HepG2 (cell line): ENCODE results near the gene NEAT1. TPM values are rescaled to one million over a fixed set of nuclear protein-coding genes. Genes with fewer than 3 reads are reported as not detected.

Experiments used
- ATF3 ChIP-seq: sonication (generic); formaldehyde crosslinking; IDR thresholded peaks from 2 replicates; pipeline ENCODE4 v1.4.0; 2020; ENCODE audit warnings: missing genetic modification reagents
- CCAR2 ChIP-seq: fragments of 200-400 bp; formaldehyde crosslinking; optimal IDR thresholded peaks from 2 replicates; pipeline ENCODE3; 2018; ENCODE audit warnings: low read depth, mild to moderate bottlenecking, low read length, moderate library complexity
- CEBPZ ChIP-seq: IDR thresholded peaks from 2 replicates; pipeline ENCODE4 v1.6.1; 2012; ENCODE audit warnings: low read length, improper control_type of control experiment
- DDIT3 ChIP-seq: sonication (generic); formaldehyde crosslinking; IDR thresholded peaks from 2 replicates; pipeline ENCODE4 v1.4.0; 2020; ENCODE audit warnings: mild to moderate bottlenecking, missing genetic modification reagents
- DZIP1 ChIP-seq: sonication (generic); formaldehyde crosslinking; IDR thresholded peaks from 2 replicates; pipeline ENCODE4 v1.5.0; 2020; ENCODE audit warnings: mild to moderate bottlenecking, missing genetic modification reagents
- ELF4 ChIP-seq: sonication (generic); formaldehyde crosslinking; IDR thresholded peaks from 2 replicates; pipeline ENCODE4 v1.5.0; 2020; ENCODE audit warnings: missing genetic modification reagents, mild to moderate bottlenecking, moderate library complexity, borderline replicate concordance
- ISL2 ChIP-seq: sonication (generic); formaldehyde crosslinking; IDR thresholded peaks from 2 replicates; pipeline ENCODE4 v1.5.0; 2020; ENCODE audit warnings: missing genetic modification reagents
- KDM5A ChIP-seq: fragments of 200-600 bp; sonication (generic); IDR thresholded peaks from 2 replicates; pipeline ENCODE4 v1.7.0; 2018; ENCODE audit warnings: antibody characterized with exemption, mild to moderate bottlenecking, low read length, borderline replicate concordance
- MEF2D ChIP-seq: sonication (generic); formaldehyde crosslinking; IDR thresholded peaks from 2 replicates; pipeline ENCODE4 v1.5.1; 2020; ENCODE audit warnings: mild to moderate bottlenecking, missing genetic modification reagents
- THRA ChIP-seq: sonication (generic); formaldehyde crosslinking; IDR thresholded peaks from 2 replicates; pipeline ENCODE4 v1.4.0; 2020; ENCODE audit warnings: missing genetic modification reagents, borderline replicate concordance
- ZFP1 ChIP-seq: IDR thresholded peaks from 2 replicates; pipeline ENCODE4 v1.6.1; 2016
- ZFY ChIP-seq: sonication (generic); formaldehyde crosslinking; IDR thresholded peaks from 2 replicates; pipeline ENCODE4 v1.4.0; 2020; ENCODE audit warnings: missing genetic modification reagents
- ZNF263 ChIP-seq: sonication (generic); formaldehyde crosslinking; IDR thresholded peaks from 2 replicates; pipeline ENCODE4 v1.4.0; 2020; ENCODE audit warnings: missing genetic modification reagents
- ZNF530 ChIP-seq: sonication (generic); formaldehyde crosslinking; IDR thresholded peaks from 2 replicates; pipeline ENCODE4 v1.5.0; 2020; ENCODE audit warnings: low read depth, mild to moderate bottlenecking, missing genetic modification reagents
- ZNF543 ChIP-seq: sonication (generic); formaldehyde crosslinking; IDR thresholded peaks from 2 replicates; pipeline ENCODE4 v1.4.0; 2020; ENCODE audit warnings: mild to moderate bottlenecking, missing genetic modification reagents
- ZNF563 ChIP-seq: sonication (generic); formaldehyde crosslinking; IDR thresholded peaks from 2 replicates; pipeline ENCODE4 v1.8.0; 2022; ENCODE audit warnings: mild to moderate bottlenecking, moderate library complexity, missing genetic modification reagents
- ZNF580 ChIP-seq: IDR thresholded peaks from 2 replicates; pipeline ENCODE4 v1.6.1; 2016; ENCODE audit warnings: low read depth, borderline replicate concordance
- ZNF644 ChIP-seq: IDR thresholded peaks from 2 replicates; pipeline ENCODE4 v1.6.1; 2016; ENCODE audit warnings: low read depth
- ZXDC ChIP-seq: sonication (generic); formaldehyde crosslinking; IDR thresholded peaks from 2 replicates; pipeline ENCODE4 v1.5.0; 2020; ENCODE audit warnings: mild to moderate bottlenecking, missing genetic modification reagents
- polyA plus RNA-seq, 8 experiments: library from polyadenylated mRNA; depleted of rRNA in 3 of 8; stranded (reverse) in 7 of 8; unstranded in 1 of 8; fragments of >200 nt; fragmentation: Illumina TruSeq in 4 of 8; extraction: Trizol in 4 of 8; gene quantifications; 2 replicates each; pipeline versions ENCODE4 v1.2.1 to v1.2.3, GENCODE V29; 2011 to 2016; ENCODE audit warnings: low read depth in 4 of 8, missing spikeins in 1 of 8, mixed read lengths in 1 of 8; ENCODE audit not compliant: insufficient read depth in 1 of 8
- total RNA-seq, 5 experiments: library from RNA; depleted of rRNA; stranded (reverse); fragments of >200 nt; fragmentation: Illumina TruSeq; extraction: Trizol; gene quantifications; 2 replicates each; pipeline ENCODE4 v1.2.3, GENCODE V29; 2016; ENCODE audit warnings: low read depth in 1 of 5

NEAT1 gene
- total and polyA plus RNA-seq, 2 of the 13 experiments (the other 11 are each of a cell fraction or from before 2014, with no cell fraction given): 20.5 to 41.2 TPM

GRCh38 chr11:65429724-65430405 is 7.3 kb downstream of the NEAT1 start (continued):
- TF ChIP-seq MEF2D (CRISPR knock-in tag): no peak
- no peak for TF ChIP-seq KDM5A
- no peak for TF ChIP-seq ZNF530 (CRISPR knock-in tag)
- no peak for TF ChIP-seq CCAR2
- no peak for TF ChIP-seq ZNF644 (CRISPR knock-in tag)
- TF ChIP-seq ZXDC: no peak
- no peak for TF ChIP-seq DZIP1 (CRISPR knock-in tag)
- TF ChIP-seq ZNF543 (CRISPR knock-in tag): no peak
- TF ChIP-seq ZNF563 (CRISPR knock-in tag): no peak
- no peak for TF ChIP-seq DDIT3 (CRISPR knock-in tag)
- no peak for TF ChIP-seq THRA (CRISPR knock-in tag)
- TF ChIP-seq ZNF580 (CRISPR knock-in tag): no peak
- no peak for TF ChIP-seq ATF3 (CRISPR knock-in tag)
- TF ChIP-seq ZNF263 (CRISPR knock-in tag): no peak
- no peak for TF ChIP-seq ISL2 (CRISPR knock-in tag)
- no peak for TF ChIP-seq ZFY (CRISPR knock-in tag)
- TF ChIP-seq ELF4 (CRISPR knock-in tag): no peak
- TF ChIP-seq CEBPZ: no peak
- TF ChIP-seq ZFP1 (CRISPR knock-in tag): no peak
